HepG2 (cell line): ENCODE results near the gene GRM7. TPM values are rescaled to one million over a fixed set of nuclear protein-coding genes. Genes with fewer than 3 reads are reported as not detected.

Source experiments
- ATAC-seq: fragments of 200-7000 bp; cut with Tn5 transposase; 3 replicates; pipeline ENCODE4 v1.9.1; 2020; ENCODE audit warnings: mild to moderate bottlenecking, moderate library complexity
- BruUV-seq: library from RNA; stranded (reverse); fragments of 400-500 nt; replicated peaks from 2 replicates; lab custom pipeline; 2021; lab: Mats Ljungman, UMichigan
- CTCF ChIA-PET: fragments of 300-600 bp; formaldehyde crosslinking; extraction: SDS; loops from one replicate; lab custom pipeline; 2021; ENCODE audit warnings: low total read pairs, inconsistent platforms, low intra/inter-chr PET ratio; lab: Yijun Ruan, JAX
- POLR2A ChIA-PET: fragments of 350-600 bp; sonication (Branson Sonifier 250); formaldehyde crosslinking; loops from one replicate; lab custom pipeline; 2020; ENCODE audit warnings: antibody characterized with exemption, inconsistent platforms; lab: Yijun Ruan, JAX
- DNase-seq: peaks from one replicate; pipeline ENCODE4 v3.0.0-alpha.2; 2015; ENCODE audit warnings: low spot score
- FAIRE-seq: peaks from 3 replicates; lab custom pipeline; 2011; peaks lifted over from hg19 to GRCh38; lab: Jason Lieb, UNC
- H2AFZ ChIP-seq: one replicate; pipeline ENCODE4 v1.6.1; 2011; ENCODE audit warnings: low read length, inconsistent platforms
- H3K27ac ChIP-seq: fragments of 300-600 bp; 3 replicates; pipeline ENCODE4 v1.8.0; 2011; ENCODE audit warnings: mixed run types, mild to moderate bottlenecking, mixed read lengths, low read length, inconsistent platforms; ENCODE audit not compliant: insufficient read depth; ENCODE audit errors: extremely low read length
- H3K27me3 ChIP-seq, 2 experiments: fragments of 200-600 bp in 1 of 2; 2 replicates in 1 of 2; 3 replicates in 1 of 2; pipeline versions ENCODE4 v1.6.0 to v1.8.0; 2011; ENCODE audit warnings: low read length in 2 of 2, mild to moderate bottlenecking in 2 of 2, moderate library complexity in 2 of 2, inconsistent platforms in 1 of 2; ENCODE audit not compliant: insufficient read depth in 2 of 2, control insufficient read depth in 1 of 2
- H3K36me3 ChIP-seq, 2 experiments: fragments of 200-600 bp in 1 of 2; replicated peaks in 1 of 2; 2 replicates in 1 of 2; 3 replicates in 1 of 2; pipeline versions ENCODE4 v1.5.1 to v1.8.0; 2011; ENCODE audit warnings: low read length in 2 of 2, inconsistent platforms in 1 of 2; ENCODE audit not compliant: insufficient read depth in 2 of 2, control insufficient read depth in 1 of 2
- H3K4me1 ChIP-seq: 2 replicates; pipeline ENCODE4 v1.5.1; 2012; ENCODE audit warnings: low read length, inconsistent platforms; ENCODE audit not compliant: insufficient read depth
- H3K4me2 ChIP-seq: 2 replicates; pipeline ENCODE4 v1.6.0; 2011; ENCODE audit warnings: low read depth, low read length, inconsistent platforms
- H3K4me3 ChIP-seq, 3 experiments: fragments of 200-600 bp in 1 of 3; sonication (generic), shearing (Covaris generic) in 1 of 3; replicated peaks in 1 of 3; 2 replicates each; pipeline ENCODE4 v1.5.1; 2011 to 2016; ENCODE audit warnings: low read length in 3 of 3, inconsistent platforms in 2 of 3, low read depth in 2 of 3, mild to moderate bottlenecking in 2 of 3, control low read depth in 1 of 3, mixed read lengths in 1 of 3; ENCODE audit not compliant: insufficient read depth in 1 of 3
- H3K79me2 ChIP-seq: one replicate; pipeline ENCODE4 v1.6.1; 2011; ENCODE audit warnings: low read length, inconsistent platforms; ENCODE audit not compliant: insufficient read depth
- H3K9ac ChIP-seq: 2 replicates; pipeline ENCODE4 v1.6.0; 2011; ENCODE audit warnings: mild to moderate bottlenecking, low read depth, low read length, inconsistent platforms; ENCODE audit not compliant: insufficient read depth
- H3K9me3 ChIP-seq: 2 replicates; pipeline ENCODE4 v1.5.1; 2012; ENCODE audit warnings: mild to moderate bottlenecking, low read length
- H4K20me1 ChIP-seq: 2 replicates; pipeline ENCODE4 v1.6.0; 2011; ENCODE audit warnings: inconsistent platforms, mild to moderate bottlenecking, low read length, moderate library complexity; ENCODE audit not compliant: insufficient read depth
- TP53 ChIP-seq: sonication (generic); formaldehyde crosslinking; conservative IDR thresholded peaks from 2 replicates; pipeline ENCODE4 v1.4.0; 2020; ENCODE audit warnings: missing genetic modification reagents
- ZNF160 ChIP-seq: sonication (generic); formaldehyde crosslinking; IDR thresholded peaks from 2 replicates; pipeline ENCODE4 v1.8.0; 2022; ENCODE audit warnings: mild to moderate bottlenecking, inconsistent platforms, missing genetic modification reagents
- ZNF383 ChIP-seq: sonication (generic); formaldehyde crosslinking; IDR thresholded peaks from 2 replicates; pipeline ENCODE4 v1.4.0; 2020; ENCODE audit warnings: missing genetic modification reagents, mild to moderate bottlenecking, borderline replicate concordance
- ZNF724P ChIP-seq: sonication (generic); formaldehyde crosslinking; IDR thresholded peaks from 2 replicates; pipeline ENCODE4 v1.8.0; 2022; ENCODE audit warnings: missing genetic modification reagents, borderline replicate concordance
- WGBS: methylation state at CpG from one replicate; pipeline ENCODE4 v1.1.6; 2017; ENCODE audit warnings: low lambda C conversion rate; 5-methylcytosine and 5-hydroxymethylcytosine counted together
- in situ Hi-C: cut with HindIII; loops from 2 replicates; pipeline ENCODE4 v1.10.0; 2017; ENCODE audit warnings: low pct_unique_long_range_greater_than_20kb; ENCODE audit not compliant: extremely low pct_ligation_motif_present
- intact Hi-C: fragments of 100-400 bp; cut with micrococcal nuclease; formaldehyde crosslinking; loops from one replicate; pipeline ENCODE4 v1.10.0; 2022; ENCODE audit not compliant: unreplicated experiment
- polyA plus RNA-seq, 8 experiments: library from polyadenylated mRNA; depleted of rRNA in 3 of 8; stranded (reverse) in 7 of 8; unstranded in 1 of 8; fragments of >200 nt; fragmentation: Illumina TruSeq in 4 of 8; extraction: Trizol in 4 of 8; gene quantifications; 2 replicates each; pipeline versions ENCODE4 v1.2.1 to v1.2.3, GENCODE V29; 2011 to 2016; ENCODE audit warnings: low read depth in 4 of 8, missing spikeins in 1 of 8, mixed read lengths in 1 of 8; ENCODE audit not compliant: insufficient read depth in 1 of 8
- total RNA-seq, 5 experiments: library from RNA; depleted of rRNA; stranded (reverse); fragments of >200 nt; fragmentation: Illumina TruSeq; extraction: Trizol; gene quantifications; 2 replicates each; pipeline ENCODE4 v1.2.3, GENCODE V29; 2016; ENCODE audit warnings: low read depth in 1 of 5
- TF ChIP-seq, protein P1 (sequence below): sonication (generic); formaldehyde crosslinking; conservative IDR thresholded peaks from 2 replicates; pipeline ENCODE4 v1.8.1; 2023; ENCODE audit warnings: missing genetic modification reagents
- TF ChIP-seq, protein P2 (sequence below): sonication (generic); formaldehyde crosslinking; IDR thresholded peaks from 2 replicates; pipeline ENCODE4 v1.9.0; 2021; ENCODE audit warnings: missing genetic modification reagents, mild to moderate bottlenecking, borderline replicate concordance
- TF ChIP-seq, protein P3 (sequence below): IDR thresholded peaks from 2 replicates; pipeline ENCODE4 v1.6.1; 2016; ENCODE audit warnings: missing compliant biosample characterization, missing genetic modification reagents, borderline replicate concordance

The GRM7 gene
- total and polyA plus RNA-seq, 2 of the 13 experiments (the other 11 are each of a cell fraction or from before 2014, with no cell fraction given): not detected

DNA sequence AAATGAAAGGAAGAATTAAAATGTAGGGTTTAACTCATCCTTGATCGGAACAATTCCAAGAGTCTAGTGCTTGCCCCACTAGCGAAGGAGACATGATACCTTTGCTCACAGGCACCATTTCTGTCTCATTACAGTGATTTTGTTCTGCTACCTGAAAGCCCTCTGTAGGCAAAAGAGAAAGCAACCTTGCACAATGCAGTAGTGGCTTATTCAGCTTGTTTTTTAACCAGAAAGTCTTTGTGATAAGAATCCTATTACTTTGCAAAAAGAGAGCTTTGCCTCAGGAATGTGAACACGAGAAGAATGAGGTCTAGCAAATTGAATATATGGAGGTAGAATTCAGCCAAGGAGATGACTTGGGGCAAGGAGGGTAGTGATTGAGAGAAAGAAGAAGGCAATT lies 684.4 kb downstream of the GRM7 start:
- no peaks in the 10 kb centered on the region for H3K4me1 ChIP-seq
- no TSS peak for BruUV-seq
- intact Hi-C loops (no loop called here), in situ Hi-C loops (no loop called here)
- H3K9ac ChIP-seq: no peak overlapping the region
- FAIRE-seq: no peak
- DNase-seq: no peak
- no peak overlapping the region for H3K4me2 ChIP-seq
- no peak overlapping the region for H3K27ac ChIP-seq
- 31% methylated on average over 3 of the region's 3 CpGs for WGBS
- H3K27me3 ChIP-seq: no peaks in the 10 kb centered on the region
- no peak overlapping the region for H2AFZ ChIP-seq
- POLR2A ChIA-PET: no interaction called here
- no peak for ATAC-seq
- no peaks in the 10 kb centered on the region for H3K79me2 ChIP-seq
- CTCF ChIA-PET: no interaction called here
- H3K4me3 ChIP-seq: no peak overlapping the region
- no peaks in the 10 kb centered on the region for H3K36me3 ChIP-seq
- TF ChIP-seq, protein P1, sequence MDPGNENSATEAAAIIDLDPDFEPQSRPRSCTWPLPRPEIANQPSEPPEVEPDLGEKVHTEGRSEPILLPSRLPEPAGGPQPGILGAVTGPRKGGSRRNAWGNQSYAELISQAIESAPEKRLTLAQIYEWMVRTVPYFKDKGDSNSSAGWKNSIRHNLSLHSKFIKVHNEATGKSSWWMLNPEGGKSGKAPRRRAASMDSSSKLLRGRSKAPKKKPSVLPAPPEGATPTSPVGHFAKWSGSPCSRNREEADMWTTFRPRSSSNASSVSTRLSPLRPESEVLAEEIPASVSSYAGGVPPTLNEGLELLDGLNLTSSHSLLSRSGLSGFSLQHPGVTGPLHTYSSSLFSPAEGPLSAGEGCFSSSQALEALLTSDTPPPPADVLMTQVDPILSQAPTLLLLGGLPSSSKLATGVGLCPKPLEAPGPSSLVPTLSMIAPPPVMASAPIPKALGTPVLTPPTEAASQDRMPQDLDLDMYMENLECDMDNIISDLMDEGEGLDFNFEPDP (CRISPR knock-in tag): no peak
- TF ChIP-seq, protein P2, sequence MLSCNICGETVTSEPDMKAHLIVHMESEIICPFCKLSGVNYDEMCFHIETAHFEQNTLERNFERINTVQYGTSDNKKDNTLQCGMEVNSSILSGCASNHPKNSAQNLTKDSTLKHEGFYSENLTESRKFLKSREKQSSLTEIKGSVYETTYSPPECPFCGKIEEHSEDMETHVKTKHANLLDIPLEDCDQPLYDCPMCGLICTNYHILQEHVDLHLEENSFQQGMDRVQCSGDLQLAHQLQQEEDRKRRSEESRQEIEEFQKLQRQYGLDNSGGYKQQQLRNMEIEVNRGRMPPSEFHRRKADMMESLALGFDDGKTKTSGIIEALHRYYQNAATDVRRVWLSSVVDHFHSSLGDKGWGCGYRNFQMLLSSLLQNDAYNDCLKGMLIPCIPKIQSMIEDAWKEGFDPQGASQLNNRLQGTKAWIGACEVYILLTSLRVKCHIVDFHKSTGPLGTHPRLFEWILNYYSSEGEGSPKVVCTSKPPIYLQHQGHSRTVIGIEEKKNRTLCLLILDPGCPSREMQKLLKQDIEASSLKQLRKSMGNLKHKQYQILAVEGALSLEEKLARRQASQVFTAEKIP: no peak
- no peak for TF ChIP-seq ZNF160 (CRISPR knock-in tag)
- no peak for TF ChIP-seq ZNF383
- TF ChIP-seq TP53 (CRISPR knock-in tag): no peak
- no peak for TF ChIP-seq ZNF724P
- TF ChIP-seq, protein P3, sequence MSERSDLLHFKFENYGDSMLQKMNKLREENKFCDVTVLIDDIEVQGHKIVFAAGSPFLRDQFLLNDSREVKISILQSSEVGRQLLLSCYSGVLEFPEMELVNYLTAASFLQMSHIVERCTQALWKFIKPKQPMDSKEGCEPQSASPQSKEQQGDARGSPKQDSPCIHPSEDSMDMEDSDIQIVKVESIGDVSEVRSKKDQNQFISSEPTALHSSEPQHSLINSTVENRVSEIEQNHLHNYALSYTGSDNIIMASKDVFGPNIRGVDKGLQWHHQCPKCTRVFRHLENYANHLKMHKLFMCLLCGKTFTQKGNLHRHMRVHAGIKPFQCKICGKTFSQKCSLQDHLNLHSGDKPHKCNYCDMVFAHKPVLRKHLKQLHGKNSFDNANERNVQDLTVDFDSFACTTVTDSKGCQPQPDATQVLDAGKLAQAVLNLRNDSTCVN (CRISPR knock-in tag): no peak
- no peaks in the 10 kb centered on the region for H4K20me1 ChIP-seq
- H3K9me3 ChIP-seq: peaks cover 66% of the 10 kb centered on the region
